VCaP (cell line): ENCODE data around the gene CFAP61.
"Not testable (repeated sequence)": the region's sequence is repeated elsewhere in the genome, so short reads cannot be mapped to it uniquely, and the experiment has no call there.

ENCODE experiments used
- H3K27ac ChIP-seq: fragments of 450-650 bp; 2 replicates; pipeline ENCODE4 v1.5.1; 2017
- TF ChIP-seq, protein P1 (sequence below): fragments of 450-650 bp; conservative IDR thresholded peaks from 2 replicates; pipeline ENCODE4 v1.5.1; 2017; ENCODE audit warnings: mild to moderate bottlenecking, moderate library complexity

The CFAP61 gene

GRCh38 chr20:20340443-20340842 is 288.1 kb downstream of the CFAP61 start:
- TF ChIP-seq, protein P1, sequence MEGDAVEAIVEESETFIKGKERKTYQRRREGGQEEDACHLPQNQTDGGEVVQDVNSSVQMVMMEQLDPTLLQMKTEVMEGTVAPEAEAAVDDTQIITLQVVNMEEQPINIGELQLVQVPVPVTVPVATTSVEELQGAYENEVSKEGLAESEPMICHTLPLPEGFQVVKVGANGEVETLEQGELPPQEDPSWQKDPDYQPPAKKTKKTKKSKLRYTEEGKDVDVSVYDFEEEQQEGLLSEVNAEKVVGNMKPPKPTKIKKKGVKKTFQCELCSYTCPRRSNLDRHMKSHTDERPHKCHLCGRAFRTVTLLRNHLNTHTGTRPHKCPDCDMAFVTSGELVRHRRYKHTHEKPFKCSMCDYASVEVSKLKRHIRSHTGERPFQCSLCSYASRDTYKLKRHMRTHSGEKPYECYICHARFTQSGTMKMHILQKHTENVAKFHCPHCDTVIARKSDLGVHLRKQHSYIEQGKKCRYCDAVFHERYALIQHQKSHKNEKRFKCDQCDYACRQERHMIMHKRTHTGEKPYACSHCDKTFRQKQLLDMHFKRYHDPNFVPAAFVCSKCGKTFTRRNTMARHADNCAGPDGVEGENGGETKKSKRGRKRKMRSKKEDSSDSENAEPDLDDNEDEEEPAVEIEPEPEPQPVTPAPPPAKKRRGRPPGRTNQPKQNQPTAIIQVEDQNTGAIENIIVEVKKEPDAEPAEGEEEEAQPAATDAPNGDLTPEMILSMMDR: no peak

DNA sequence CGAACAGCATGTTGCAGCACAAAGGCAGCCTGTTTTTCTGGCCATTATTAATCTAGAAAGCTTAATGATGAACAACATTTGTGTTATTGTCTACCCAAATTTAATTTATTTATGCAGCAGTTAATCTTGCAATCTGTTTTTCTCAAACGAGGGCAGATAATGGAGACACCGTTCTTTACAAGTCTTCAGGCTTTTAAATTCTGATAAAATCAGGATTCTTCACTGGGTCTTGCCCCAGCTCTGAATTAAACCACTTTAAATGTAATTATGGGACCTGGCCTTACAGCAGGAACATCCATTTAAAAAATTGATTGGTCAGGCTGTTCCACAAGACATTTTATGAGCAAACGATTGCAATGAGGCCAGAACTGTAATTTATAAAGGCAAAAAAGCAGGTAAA is 289.0 kb downstream of the CFAP61 start:
- TF ChIP-seq, protein P1: no peak
- H3K27ac ChIP-seq: peak overlapping the region; percentile 56

More at GRCh38 chr20:20340443-20340842, 288.1 kb downstream of the CFAP61 start:
- 0 out of 2 replicates have a peak overlapping the region, but pooled peaks have one; percentile 56 for H3K27ac ChIP-seq

GRCh38 chr20:20342066-20342465 is 289.7 kb downstream of the CFAP61 start:
- peak overlapping the region; percentile 56 for H3K27ac ChIP-seq
- TF ChIP-seq, protein P1: no peak

DNA sequence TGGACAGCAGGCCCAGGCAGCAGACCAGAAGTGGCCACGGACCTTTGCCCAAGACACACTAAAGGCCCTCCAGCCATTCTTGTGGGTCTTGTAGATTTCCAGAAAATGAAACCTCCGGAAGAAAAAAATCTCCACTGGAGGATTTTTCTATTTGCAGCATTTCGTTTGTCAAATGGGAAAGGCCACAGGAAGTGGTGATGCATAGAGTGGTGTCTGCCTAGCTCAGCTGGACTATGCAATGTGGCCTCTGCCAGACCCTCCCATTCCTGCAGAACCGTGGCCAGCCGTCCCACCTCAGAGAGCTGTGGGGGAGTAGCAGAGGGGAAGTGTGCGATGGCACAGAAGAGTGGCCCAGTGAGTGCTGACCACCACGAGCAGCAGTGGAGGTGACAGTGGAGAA is 291.6 kb downstream of the CFAP61 start:
- H3K27ac ChIP-seq: no peak overlapping the region
- TF ChIP-seq, protein P1: no peak

DNA sequence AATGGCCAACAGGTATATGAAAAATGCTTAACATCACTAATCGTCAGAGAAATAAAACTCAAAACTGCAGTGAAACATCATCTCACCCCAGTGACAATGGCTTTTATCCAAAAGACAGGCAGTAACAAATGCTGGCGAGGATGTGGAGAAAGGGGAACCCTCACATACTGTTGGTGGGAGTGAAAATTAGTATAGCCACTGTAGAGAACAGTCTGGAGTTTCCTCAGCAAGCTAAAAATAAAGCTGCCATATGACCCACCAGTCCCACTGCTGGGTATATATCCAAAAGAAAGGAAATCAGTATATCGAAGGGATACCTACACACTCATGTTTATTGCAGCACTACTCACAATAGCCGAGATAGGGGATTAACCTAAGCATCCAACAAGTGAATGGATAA is 292.1 kb downstream of the CFAP61 start:
- no peak overlapping the region for H3K27ac ChIP-seq
- TF ChIP-seq, protein P1: no peak

DNA sequence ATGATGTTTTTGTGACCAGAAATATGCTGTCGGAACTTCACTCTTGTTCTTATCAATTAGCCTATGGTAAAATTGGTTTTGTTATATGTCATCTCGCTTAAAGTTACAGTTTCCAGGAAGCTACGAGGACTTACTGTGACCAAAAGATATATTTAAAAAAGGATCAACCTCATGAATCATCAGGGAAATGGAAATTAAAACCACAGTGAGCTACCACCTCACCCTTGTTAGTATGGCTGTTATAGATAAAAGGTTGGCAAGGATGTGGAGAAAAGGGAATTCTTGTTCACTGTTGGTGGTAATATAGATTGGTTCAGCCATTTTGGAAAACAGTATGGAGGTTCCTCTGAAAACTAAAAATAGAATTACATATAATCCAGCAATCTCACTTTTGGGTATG is 301.2 kb downstream of the CFAP61 start:
- TF ChIP-seq, protein P1: no peak
- no peak overlapping the region for H3K27ac ChIP-seq

- not testable (repeated sequence) for H3K27ac ChIP-seq
Observed at GRCh38 chr20:20355503-20355902, 303.2 kb downstream of the CFAP61 start.

DNA sequence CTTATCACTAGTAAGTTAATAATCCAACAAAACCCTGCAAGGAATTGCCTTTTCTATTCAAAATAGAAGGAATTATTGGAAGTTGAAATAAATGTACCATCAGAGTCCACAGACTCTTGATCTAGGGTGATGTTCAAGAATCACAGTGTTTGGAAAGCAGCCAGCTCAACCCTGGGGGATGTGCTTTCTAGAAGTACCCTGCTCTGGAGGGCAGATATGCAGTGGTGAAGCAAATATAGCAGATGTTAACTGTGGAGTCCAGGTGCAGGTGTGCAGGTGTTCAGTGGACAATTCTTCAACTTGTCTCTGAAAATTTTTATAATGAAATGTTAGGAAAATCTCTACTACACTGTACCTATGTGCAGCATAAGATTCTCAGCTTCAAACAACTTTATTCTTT is 306.5 kb downstream of the CFAP61 start:
- TF ChIP-seq, protein P1: no peak
- peak overlapping the region; percentile 98 for H3K27ac ChIP-seq
